SIG-M5 treated with dmso at 0.1 percent for 504 hours (cell line): Measurements from ENCODE around the gene H6PD.

Source experiments
- DNase-seq: peaks from one replicate; lab custom pipeline; 2025; ENCODE audit not compliant: unreplicated experiment; lab: John Stamatoyannopoulos, UW

H6PD gene

GRCh38 chr1:9314711-9315379, 80.3 kb downstream of the H6PD start:
- DNase-seq = no peak

GRCh38 chr1:9315411-9316079, 81.0 kb downstream of the H6PD start:
- DNase-seq = no peak

- DNase-seq = no peak
Measured at GRCh38 chr1:9316080-9316444, 81.5 kb downstream of the H6PD start.

- no peak for DNase-seq
Measured at GRCh38 chr1:9316512-9316911, 81.9 kb downstream of the H6PD start.

- DNase-seq = no peak
Measured at GRCh38 chr1:9317072-9317471, 82.5 kb downstream of the H6PD start.

GRCh38 chr1:9317591-9318417, 83.2 kb downstream of the H6PD start:
- no peak for DNase-seq

- DNase-seq = no peak
Measured at GRCh38 chr1:9319208-9319788, 84.7 kb downstream of the H6PD start.

GRCh38 chr1:9319789-9320519, 85.4 kb downstream of the H6PD start:
- no peak for DNase-seq
